Activated T-helper 2 cell treated with anti-CD3 and anti-CD28 coated beads, Interferon-gamma antibody, Interleukin-2, Interleukin-4, amounts not matched to agents 10 μg/mL and 5 μg/mL and 100 μg/mL, durations not matched to agents 14 hours and 24 hours and 36 hours (primary cell): ENCODE results near the gene HIF3A. TPM values are rescaled to one million over a fixed set of nuclear protein-coding genes. Genes with fewer than 3 reads are reported as not detected.

Source experiments
- DNase-seq: peaks from one replicate; pipeline ENCODE4 v3.0.0; 2021; ENCODE audit warnings: low spot score
- H3K27ac Mint-ChIP-seq: one replicate; pipeline ENCODE4 v1.8.0; 2021; ENCODE audit warnings: mixed read lengths
- H3K27me3 Mint-ChIP-seq: one replicate; pipeline ENCODE4 v1.8.0; 2021; ENCODE audit warnings: low read depth, mixed read lengths
- H3K36me3 Mint-ChIP-seq: one replicate; pipeline ENCODE4 v1.8.0; 2021; ENCODE audit warnings: low read depth, mixed read lengths
- H3K4me1 Mint-ChIP-seq: one replicate; pipeline ENCODE4 v1.8.0; 2021; ENCODE audit warnings: low read depth, mixed read lengths
- H3K4me3 Mint-ChIP-seq: one replicate; pipeline ENCODE4 v1.8.0; 2021; ENCODE audit warnings: low read depth, mild to moderate bottlenecking, moderate library complexity, mixed read lengths
- H3K9me3 Mint-ChIP-seq: one replicate; pipeline ENCODE4 v1.8.0; 2021; ENCODE audit warnings: mixed read lengths
- intact Hi-C: fragments of 100-400 bp; cut with micrococcal nuclease; formaldehyde crosslinking; loops from one replicate; pipeline ENCODE4 v1.15.1; 2023
- total RNA-seq: library from RNA; stranded (reverse); gene quantifications from 2 replicates; pipeline ENCODE4 v1.2.3, GENCODE V29; 2022

The HIF3A gene
- total RNA-seq, 1 donor from 2014 or later: not detected

DNA sequence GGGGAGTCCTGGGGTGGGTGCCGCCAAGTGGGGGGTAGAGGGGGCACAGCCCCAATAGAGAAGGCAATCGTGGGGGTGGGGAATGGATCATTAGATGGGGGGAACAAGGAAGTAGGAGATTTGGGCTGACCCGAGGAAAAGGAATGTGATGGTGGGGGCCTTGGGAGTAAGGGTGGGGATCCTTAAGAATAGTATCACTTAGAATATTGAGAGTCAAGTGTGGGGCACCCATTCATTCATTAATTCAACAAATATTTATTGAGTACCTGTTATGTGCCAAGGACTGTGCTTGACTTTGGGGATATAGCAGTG, 50.7 kb downstream of the HIF3A start:
- Mint-ChIP-seq H3K9me3 (no peaks in the 10 kb centered on the region), H3K27ac (peak overlapping the region; percentile 86), H3K4me3 (peak overlapping the region; percentile 89), H3K4me1 (peaks cover 47% of the 10 kb centered on the region), H3K36me3 (peaks cover 38% of the 10 kb centered on the region), H3K27me3 (peaks cover 13% of the 10 kb centered on the region)
- intact Hi-C loops: no loop called here
- no peak for DNase-seq

DNA sequence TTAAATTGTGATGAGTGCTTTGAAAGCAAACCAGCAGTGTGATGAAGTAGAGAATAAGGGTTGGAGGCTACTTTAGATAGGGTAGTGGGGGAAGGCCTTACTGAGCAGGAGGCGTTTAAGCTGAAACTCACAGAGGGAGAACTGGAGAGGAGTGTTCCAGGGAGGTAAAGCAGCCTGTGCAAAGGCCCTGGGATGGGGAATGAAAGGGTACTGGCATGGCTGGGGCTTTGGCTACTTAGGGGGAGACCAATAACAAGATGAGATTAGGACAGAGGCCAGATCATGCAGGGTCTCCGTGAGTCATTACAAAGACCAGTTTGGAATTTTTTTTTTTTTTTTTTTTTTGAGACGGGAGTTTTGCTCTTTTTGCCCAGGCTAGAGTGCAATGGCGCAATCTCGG, 51.1 kb downstream of the HIF3A start:
- no peaks in the 10 kb centered on the region for H3K9me3 Mint-ChIP-seq
- no peak for DNase-seq
- H3K27me3 Mint-ChIP-seq: peaks cover 9% of the 10 kb centered on the region
- peak overlapping the region; percentile 89 for H3K4me3 Mint-ChIP-seq
- H3K36me3 Mint-ChIP-seq: peaks cover 41% of the 10 kb centered on the region
- intact Hi-C loops: no loop called here
- peaks cover 47% of the 10 kb centered on the region for H3K4me1 Mint-ChIP-seq
- H3K27ac Mint-ChIP-seq: peak overlapping the region; percentile 86

DNA sequence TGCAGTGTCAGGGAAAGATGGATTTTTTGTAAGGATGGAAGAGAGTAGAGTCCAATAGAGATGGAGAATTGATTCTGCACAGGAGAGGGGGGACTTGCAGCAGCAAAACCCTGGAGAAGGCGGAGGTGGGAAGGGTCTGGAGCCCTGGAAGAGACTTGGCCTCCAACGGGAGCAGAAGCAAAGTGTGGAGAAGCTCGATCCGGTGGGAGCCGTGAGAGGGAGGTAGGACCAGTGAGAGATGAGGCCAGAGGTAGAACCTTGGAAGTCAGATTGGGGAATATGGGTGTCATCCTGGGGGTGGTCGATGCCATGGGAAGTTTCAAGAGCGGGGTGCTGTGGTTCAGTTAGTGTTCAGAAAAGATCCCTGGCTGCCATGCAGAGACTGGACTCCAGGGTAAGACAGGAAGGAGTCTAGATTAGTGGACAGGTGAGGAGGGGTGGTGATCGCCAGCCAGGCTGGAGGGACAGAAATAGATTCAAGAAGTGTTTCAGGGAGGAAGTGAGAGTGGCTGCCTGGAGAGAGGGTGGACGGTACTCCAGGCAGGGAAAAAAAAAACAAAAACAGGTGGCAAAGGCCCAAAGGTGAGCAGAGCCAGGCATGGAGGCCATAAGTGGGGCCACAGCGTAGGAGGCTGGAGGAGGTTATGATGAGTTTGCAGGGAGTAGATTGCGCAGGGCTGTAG, 52.6 kb downstream of the HIF3A start:
- Mint-ChIP-seq H3K36me3 (peaks cover 53% of the 10 kb centered on the region), H3K9me3 (no peaks in the 10 kb centered on the region), H3K27me3 (no peaks in the 10 kb centered on the region), H3K4me3 (peak overlapping the region; percentile 89), H3K4me1 (peaks cover 47% of the 10 kb centered on the region), H3K27ac (peak overlapping the region; percentile 95)
- intact Hi-C loops: no loop called here
- no peak for DNase-seq

DNA sequence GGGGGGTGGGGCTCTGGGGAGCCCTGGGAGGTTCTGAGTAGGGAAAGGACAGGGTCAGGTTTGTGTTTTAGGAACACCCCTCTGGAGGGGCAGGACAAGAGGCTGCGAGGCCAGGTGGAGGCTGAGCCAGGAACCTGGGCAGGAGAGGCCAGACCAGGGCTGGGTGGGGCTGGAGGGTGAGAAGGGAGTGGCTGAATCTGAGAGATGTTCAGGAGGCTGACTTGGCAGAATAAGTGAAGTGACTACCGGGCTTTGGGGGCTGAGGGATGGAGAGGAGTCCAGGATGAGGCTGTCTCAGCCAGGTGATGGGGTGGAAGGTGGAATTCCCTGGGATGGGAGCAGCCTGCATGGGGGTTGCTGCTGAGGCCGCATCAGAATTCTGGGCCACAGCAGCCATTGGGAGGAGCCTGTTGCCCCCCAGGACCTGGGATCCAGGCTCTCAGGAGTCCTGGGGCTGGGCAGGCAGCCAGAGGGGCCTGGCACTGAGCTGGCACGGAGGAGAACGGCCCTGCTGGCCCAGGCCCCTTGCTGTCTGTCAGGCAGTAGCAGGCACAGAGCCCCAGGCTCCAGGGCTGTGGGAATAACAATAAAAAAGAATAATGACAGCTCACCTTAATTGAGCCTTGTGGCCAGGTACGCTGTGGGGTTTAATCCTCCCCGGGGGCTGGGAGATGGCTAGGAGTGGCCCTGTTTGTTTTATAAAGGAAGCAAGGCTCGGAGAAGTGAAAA, 53.4 kb downstream of the HIF3A start:
- Mint-ChIP-seq H3K4me3 (peak overlapping the region; percentile 89), H3K9me3 (no peaks in the 10 kb centered on the region), H3K27me3 (no peaks in the 10 kb centered on the region), H3K4me1 (peaks cover 49% of the 10 kb centered on the region), H3K36me3 (peaks cover 60% of the 10 kb centered on the region), H3K27ac (peak overlapping the region; percentile 95)
- DNase-seq: no peak
- intact Hi-C loops: no loop called here

DNA sequence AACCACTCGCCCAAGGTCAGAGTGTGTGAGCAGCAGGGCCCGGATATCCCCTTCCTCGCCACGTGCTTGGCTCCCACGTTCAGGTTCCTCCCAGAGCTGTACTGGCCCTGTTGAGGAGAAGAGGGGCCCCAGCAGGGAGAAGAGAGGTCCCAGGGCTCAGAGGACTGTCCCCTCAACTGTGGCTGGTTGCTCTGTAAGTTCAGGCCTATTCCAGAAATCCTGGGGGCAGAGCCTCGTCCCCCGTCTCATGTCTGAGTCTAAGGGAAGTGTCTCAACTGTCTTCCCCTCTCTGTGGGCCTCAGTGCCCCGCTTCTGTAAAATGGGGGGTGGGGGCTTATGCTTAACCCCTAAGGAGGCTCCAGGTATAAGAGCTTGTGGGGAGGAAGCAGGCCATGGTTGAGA, 53.9 kb downstream of the HIF3A start:
- Mint-ChIP-seq H3K9me3 (no peaks in the 10 kb centered on the region), H3K27ac (peak overlapping the region; percentile 95), H3K4me1 (peaks cover 54% of the 10 kb centered on the region), H3K36me3 (peaks cover 66% of the 10 kb centered on the region), H3K27me3 (no peaks in the 10 kb centered on the region), H3K4me3 (peak overlapping the region; percentile 89)
- DNase-seq: no peak
- intact Hi-C loops: no loop called here

DNA sequence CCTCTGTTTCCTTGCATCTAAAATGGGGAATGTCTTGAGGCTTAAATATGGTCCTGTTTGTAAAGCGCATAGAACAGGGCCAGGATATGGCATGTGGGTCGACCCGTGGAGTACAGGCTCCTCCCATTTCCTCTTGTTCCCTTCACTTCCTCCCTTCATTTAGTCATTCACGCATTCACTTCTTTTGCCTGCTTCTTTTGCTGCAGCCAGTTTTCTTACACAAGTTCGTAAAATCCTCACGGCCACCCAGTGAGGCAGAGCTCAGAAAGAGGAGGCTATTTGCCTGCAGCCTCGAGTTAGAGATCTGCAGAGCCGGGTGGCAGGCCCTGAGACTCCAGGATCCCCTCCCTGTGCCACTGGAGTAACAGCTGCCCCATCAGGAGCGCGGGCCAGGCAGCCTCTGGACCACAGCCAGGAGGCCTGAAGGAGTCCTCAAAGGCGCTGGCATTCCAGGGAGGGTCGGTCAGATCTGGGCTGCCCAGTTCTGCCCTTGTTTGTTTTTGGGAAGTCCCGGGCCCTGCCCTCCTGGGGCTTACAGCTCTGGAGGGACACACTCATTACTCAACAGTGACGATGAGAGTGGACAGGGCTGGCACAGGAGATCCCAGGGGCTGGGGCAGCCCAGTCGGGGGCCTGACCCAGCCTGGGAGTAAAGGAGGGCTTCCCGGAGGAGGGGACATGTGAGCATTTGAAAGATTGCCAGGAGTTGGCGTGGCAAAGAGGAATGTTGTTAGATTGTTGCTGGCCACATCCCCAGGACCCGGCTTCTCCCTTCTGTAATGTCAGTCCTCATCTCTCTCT, 54.6 kb downstream of the HIF3A start:
- intact Hi-C loops: no loop called here

DNA sequence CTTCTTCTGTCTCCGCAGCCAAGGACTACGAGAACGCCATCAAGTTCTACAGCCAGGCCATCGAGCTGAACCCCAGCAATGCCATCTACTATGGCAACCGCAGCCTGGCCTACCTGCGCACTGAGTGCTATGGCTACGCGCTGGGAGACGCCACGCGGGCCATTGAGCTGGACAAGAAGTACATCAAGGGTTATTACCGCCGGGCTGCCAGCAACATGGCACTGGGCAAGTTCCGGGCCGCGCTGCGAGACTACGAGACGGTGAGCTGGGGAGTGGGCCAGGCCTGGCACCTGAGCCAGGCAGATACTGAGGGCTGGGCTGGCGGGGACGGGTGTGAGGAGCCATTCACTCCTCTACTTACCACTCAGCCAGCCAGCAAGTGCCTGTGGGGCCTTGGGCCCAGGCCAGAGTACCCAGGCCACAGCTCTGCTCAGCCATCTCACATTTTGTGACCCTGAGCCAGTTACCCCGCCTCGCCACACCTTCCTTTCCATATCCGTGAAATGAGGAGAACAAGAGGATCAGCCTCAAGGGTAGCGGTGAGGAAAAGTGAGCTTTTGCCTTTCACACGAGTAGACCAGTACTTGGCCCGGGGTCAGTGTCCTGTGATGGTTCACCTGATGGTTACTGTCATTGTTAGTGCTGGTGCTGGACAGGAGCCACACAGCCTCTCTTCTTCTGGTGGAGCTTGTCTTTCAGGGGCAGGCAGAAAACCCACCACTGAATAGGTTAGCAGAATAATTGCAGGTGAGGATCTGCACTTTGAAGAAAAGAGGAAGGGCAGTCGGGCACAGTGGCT, 57.1 kb downstream of the HIF3A start:
- peaks cover 78% of the 10 kb centered on the region for H3K36me3 Mint-ChIP-seq
- no peak overlapping the region for H3K27ac Mint-ChIP-seq
- intact Hi-C loops: no loop called here

More for the DNA sequence above, 54.6 kb downstream of the HIF3A start:
- Mint-ChIP-seq H3K36me3 (peaks cover 71% of the 10 kb centered on the region), H3K27ac (peak overlapping the region; percentile 95), H3K4me1 (peaks cover 55% of the 10 kb centered on the region), H3K9me3 (no peaks in the 10 kb centered on the region), H3K4me3 (peak overlapping the region; percentile 89), H3K27me3 (no peaks in the 10 kb centered on the region)
- DNase-seq: no peak

DNA sequence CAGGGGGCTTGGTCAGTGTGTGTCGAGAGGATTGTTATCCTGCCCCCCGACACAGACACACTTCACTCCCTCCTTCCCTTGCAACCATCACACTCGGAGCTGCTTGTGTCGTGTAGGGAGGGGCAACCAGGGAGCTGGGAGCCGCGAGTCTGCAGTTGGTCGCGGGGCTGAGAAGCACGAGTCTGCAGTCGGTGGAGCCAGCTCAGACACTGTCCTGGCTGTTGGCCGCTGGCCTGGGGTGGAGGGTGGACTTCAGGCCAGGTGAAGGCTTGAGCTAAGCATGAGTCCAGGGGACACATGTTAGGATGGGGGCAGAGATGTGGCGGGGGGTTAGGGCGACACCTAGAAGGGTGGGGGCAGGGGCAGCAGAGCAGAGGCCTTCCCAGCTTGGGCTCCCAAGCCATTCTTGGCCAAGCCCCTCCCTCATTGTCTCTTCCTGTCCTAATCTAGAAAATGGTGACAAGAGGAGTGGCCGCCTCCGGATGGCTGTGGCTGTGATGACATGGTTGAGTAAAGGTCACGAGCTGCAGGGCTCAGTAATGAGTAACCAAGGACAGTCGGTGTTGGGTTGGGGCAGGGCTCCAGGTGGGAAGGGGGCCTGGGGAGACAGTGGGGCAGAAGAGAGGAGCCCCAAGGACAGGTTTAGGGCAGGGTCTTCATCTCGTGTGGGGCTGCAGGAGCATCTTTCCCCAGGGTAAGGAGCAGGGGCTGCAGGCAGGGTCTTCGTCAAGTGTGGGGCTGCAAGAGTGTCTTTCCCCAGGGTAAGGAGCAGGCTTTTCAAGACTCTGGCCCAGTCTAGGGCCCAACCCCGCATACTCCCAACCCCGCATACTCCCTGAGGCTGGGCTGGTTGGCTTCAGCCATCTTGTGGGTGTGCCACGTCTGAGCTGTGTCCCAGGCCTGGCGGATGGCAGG, 58.6 kb downstream of the HIF3A start:
- Mint-ChIP-seq H3K27me3 (no peaks in the 10 kb centered on the region), H3K36me3 (peaks cover 67% of the 10 kb centered on the region), H3K9me3 (no peaks in the 10 kb centered on the region), H3K4me3 (peak overlapping the region; percentile 52), H3K4me1 (peaks cover 36% of the 10 kb centered on the region), H3K27ac (peak overlapping the region; percentile 88)
- no peak for DNase-seq
- intact Hi-C loops: loop anchor here (1.0 kb wide), 1 partner anchor 9 kb away; no protein-coding TSS in a partner anchor

More for the DNA sequence above, 57.1 kb downstream of the HIF3A start:
- H3K4me3 Mint-ChIP-seq: no peak overlapping the region
- no peaks in the 10 kb centered on the region for H3K9me3 Mint-ChIP-seq
- no peaks in the 10 kb centered on the region for H3K27me3 Mint-ChIP-seq
- no peak for DNase-seq
- peaks cover 46% of the 10 kb centered on the region for H3K4me1 Mint-ChIP-seq

DNA sequence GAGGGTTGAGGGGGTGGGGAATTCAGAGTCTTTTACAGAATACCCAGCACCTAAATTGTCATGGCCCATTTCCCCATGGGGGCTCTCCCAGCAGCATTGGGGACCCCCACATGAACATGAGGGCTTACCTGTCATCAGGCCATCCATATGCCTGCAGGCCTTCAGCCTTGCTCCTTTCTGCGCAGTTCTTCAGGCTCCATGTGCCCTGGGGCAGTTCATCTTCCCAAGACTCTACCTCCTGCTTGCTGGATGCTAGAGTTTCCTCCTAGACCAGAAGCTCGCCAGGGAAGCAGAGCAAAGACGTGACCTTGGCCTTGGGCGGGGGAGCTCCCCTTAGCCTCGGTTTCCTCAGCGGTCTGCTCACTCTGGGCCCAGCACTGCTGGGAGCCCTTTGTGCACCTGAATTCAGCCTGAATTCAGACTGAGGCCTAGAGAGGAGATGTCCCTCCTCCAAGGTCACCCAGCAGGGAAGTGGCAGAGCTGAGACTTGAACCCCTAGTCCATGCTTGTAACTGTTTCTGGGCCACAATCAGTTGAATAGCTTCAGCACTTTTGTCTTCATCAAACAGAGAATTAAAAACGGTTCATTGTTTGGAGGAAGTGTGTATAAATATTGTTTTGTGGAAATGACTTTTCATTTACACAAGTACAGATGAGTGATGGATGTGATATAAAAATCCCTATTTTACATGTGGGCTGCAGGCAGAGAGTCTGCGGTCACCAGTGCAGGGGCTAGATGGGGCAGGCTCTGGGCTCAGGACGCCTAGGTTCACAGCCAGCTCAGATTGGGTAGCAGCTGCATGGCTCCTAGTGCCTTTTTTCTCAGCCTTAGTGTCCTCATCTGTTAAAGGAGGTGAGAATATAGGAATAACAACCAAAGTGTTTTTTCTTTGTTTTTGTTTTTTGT, 59.6 kb downstream of the HIF3A start:
- H3K36me3 Mint-ChIP-seq: peaks cover 67% of the 10 kb centered on the region
- no peak for DNase-seq
- peaks cover 31% of the 10 kb centered on the region for H3K4me1 Mint-ChIP-seq
- intact Hi-C loops: no loop called here
- no peaks in the 10 kb centered on the region for H3K9me3 Mint-ChIP-seq
- H3K27me3 Mint-ChIP-seq: no peaks in the 10 kb centered on the region
- H3K4me3 Mint-ChIP-seq: peak overlapping the region; percentile 13
- H3K27ac Mint-ChIP-seq: peak overlapping the region; percentile 12

DNA sequence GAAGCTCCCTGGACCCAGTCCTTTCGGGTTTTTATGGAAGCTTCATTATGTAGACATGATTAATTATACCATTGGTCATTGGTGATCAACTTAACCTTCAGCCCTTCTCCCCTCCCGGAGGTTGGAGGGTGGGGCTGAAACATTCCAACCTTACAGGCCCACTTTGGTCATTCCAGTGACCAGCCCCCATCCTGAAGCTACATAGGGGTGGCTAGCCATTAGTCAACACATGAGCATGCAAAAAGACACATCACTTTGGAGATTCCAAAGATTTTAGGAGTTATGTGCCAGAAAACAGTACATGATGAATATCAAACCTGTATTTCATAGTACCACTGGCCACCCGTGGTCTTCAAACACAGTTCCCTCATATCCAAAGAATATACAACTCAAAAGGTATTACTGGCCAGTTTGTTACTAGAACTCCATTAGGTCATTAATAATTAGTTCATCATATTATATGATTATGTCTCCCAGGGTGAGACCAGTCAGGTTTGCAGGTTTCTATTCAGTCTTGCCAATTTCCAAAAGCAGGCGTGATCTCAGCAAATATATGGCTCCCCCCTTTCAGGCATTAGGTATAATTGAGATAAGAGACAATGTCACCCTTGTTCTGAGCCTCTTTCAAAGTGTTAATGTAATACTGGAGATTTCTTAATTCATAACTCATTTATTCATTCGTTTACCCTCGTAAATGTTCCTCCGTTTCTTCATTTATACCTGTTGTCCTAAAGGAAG, 61.2 kb downstream of the HIF3A start:
- Mint-ChIP-seq H3K27me3 (no peaks in the 10 kb centered on the region), H3K9me3 (no peaks in the 10 kb centered on the region), H3K4me3 (no peak overlapping the region), H3K36me3 (peaks cover 64% of the 10 kb centered on the region), H3K4me1 (peaks cover 30% of the 10 kb centered on the region), H3K27ac (no peak overlapping the region)
- intact Hi-C loops: no loop called here
- DNase-seq: no peak
